Fibroblast of mammary gland (primary cell): ENCODE results near the gene FIBIN.

Source experiments
- DNase-seq: peaks from one replicate; pipeline ENCODE4 v3.0.0-alpha.2; 2010; ENCODE audit warnings: low read depth
- H3K4me3 ChIP-seq: 2 replicates; pipeline ENCODE4 v1.5.1; 2011; ENCODE audit warnings: low read depth, mild to moderate bottlenecking, low read length, moderate library complexity; ENCODE audit not compliant: control insufficient read depth
- TF ChIP-seq, protein P1 (sequence below): conservative IDR thresholded peaks from 2 replicates; pipeline ENCODE4 v1.5.1; 2011; ENCODE audit warnings: low read depth, low read length, inconsistent platforms; ENCODE audit not compliant: control insufficient read depth, insufficient read depth

FIBIN gene

DNA sequence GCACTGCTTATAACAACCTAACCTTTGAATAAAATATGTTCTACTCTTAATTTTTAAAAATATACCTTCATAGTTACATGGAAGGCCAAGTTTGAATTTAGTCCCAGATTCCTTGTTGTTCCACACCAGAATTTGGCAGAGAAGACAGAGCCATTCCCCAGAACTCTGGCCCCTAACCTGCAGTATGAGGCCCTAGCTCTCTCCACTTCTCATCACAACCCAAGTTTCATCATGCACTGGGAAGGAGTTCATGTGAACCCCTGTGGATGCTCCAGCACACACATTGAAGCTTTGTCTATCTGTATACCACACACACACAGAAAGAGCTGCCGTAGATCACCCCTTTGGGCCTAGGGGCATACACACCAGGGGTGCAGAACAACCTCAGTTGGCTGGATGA, 36.1 kb downstream of the FIBIN start:
- H3K4me3 ChIP-seq: no peak overlapping the region
- TF ChIP-seq, protein P1, sequence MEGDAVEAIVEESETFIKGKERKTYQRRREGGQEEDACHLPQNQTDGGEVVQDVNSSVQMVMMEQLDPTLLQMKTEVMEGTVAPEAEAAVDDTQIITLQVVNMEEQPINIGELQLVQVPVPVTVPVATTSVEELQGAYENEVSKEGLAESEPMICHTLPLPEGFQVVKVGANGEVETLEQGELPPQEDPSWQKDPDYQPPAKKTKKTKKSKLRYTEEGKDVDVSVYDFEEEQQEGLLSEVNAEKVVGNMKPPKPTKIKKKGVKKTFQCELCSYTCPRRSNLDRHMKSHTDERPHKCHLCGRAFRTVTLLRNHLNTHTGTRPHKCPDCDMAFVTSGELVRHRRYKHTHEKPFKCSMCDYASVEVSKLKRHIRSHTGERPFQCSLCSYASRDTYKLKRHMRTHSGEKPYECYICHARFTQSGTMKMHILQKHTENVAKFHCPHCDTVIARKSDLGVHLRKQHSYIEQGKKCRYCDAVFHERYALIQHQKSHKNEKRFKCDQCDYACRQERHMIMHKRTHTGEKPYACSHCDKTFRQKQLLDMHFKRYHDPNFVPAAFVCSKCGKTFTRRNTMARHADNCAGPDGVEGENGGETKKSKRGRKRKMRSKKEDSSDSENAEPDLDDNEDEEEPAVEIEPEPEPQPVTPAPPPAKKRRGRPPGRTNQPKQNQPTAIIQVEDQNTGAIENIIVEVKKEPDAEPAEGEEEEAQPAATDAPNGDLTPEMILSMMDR: no peak
- no peak for DNase-seq

DNA sequence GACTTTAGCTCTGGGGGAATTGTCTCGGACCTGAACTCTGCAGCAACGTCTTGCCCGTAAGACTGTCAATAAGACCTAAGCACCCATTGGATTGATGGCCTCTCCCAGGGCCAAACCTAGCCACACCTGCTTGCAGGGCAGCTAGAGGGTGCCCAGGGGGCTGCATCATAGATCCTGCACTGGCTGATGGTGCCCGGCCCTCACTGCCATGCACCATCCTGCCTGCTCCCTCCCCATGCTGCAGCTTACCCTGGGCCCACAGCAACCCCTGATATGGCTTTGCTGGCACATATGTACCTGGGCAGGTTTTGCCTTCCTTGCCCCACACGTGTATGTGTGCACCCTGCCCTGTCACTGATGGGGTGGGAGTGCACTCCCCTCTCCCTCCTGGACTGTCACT, 37.8 kb downstream of the FIBIN start:
- no peak for DNase-seq
- H3K4me3 ChIP-seq: no peak overlapping the region
- TF ChIP-seq, protein P1: no peak

DNA sequence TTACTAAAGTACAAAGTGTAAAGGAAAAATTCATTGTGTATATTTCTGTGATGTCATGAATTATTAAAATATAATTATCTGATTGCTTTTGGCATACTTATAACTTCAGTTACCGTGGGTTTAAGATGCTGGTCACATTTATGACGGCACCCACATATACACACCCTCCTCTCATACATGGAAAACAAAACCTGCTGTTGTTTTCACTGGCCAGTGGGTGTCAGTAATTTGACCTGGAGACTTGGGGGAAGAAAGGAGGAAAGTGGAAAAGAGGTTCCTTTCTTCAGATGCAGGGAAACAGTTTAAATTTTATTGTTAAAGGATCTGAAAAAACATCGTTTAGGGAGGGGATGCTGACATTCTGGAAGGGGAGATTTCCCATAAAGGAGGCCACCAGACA, 46.0 kb downstream of the FIBIN start:
- H3K4me3 ChIP-seq: no peak overlapping the region
- no peak for DNase-seq
- TF ChIP-seq, protein P1: no peak

- H3K4me3 ChIP-seq: no peak within 1 kb of the TSS
- TF ChIP-seq, protein P1: no peak
- DNase-seq: no peak
These were observed 46.6 kb downstream of the FIBIN start, which contains the start of gene BBOX1 for GRCh38 chr11:27040302-27041115. Gene BBOX1 (plus strand): TSS chr11:27040815. CDS start chr11:27055431, 14,616 bp downstream.

- TF ChIP-seq, protein P1: no peak
- H3K4me3 ChIP-seq: no peak overlapping the region
- no peak for DNase-seq
These were observed 47.4 kb downstream of the FIBIN start for GRCh38 chr11:27041141-27041899.
